GM12872 (cell line): Measurements from ENCODE around the gene RAB44.

Experiments
- TF ChIP-seq, protein P1 (sequence below): IDR thresholded peaks from 3 replicates; pipeline ENCODE4 v1.5.1; 2011; ENCODE audit warnings: low read depth, mild to moderate bottlenecking, low read length, moderate library complexity; ENCODE audit not compliant: insufficient read depth

RAB44 gene

DNA sequence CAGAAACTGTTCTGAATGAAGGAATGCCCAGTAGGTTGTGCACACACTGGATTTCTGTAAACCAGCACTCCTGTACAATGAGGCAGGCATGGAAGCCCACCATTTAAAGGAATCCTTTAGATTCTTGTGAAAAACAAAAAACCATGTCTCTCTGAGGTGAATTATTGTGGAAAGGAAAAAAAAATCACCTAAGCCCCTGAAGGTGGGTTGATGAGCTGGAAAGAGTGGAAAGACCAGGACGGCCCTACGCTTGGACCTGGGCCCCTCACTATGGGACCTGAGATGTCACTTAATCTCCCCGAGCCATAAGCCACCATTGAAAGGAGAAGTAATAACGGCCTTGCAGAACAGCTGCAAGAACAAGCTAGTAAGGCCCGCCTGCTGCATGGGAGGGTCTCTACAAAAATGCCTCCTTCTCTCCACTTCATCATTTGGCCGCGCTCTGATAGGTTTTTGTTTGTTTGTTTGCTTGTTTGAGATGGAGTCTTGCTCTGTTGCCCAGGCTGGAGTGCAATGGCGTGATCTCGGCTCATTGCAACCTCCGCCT is 68.8 kb downstream of the RAB44 start:
- TF ChIP-seq, protein P1, sequence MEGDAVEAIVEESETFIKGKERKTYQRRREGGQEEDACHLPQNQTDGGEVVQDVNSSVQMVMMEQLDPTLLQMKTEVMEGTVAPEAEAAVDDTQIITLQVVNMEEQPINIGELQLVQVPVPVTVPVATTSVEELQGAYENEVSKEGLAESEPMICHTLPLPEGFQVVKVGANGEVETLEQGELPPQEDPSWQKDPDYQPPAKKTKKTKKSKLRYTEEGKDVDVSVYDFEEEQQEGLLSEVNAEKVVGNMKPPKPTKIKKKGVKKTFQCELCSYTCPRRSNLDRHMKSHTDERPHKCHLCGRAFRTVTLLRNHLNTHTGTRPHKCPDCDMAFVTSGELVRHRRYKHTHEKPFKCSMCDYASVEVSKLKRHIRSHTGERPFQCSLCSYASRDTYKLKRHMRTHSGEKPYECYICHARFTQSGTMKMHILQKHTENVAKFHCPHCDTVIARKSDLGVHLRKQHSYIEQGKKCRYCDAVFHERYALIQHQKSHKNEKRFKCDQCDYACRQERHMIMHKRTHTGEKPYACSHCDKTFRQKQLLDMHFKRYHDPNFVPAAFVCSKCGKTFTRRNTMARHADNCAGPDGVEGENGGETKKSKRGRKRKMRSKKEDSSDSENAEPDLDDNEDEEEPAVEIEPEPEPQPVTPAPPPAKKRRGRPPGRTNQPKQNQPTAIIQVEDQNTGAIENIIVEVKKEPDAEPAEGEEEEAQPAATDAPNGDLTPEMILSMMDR, result no peak

DNA sequence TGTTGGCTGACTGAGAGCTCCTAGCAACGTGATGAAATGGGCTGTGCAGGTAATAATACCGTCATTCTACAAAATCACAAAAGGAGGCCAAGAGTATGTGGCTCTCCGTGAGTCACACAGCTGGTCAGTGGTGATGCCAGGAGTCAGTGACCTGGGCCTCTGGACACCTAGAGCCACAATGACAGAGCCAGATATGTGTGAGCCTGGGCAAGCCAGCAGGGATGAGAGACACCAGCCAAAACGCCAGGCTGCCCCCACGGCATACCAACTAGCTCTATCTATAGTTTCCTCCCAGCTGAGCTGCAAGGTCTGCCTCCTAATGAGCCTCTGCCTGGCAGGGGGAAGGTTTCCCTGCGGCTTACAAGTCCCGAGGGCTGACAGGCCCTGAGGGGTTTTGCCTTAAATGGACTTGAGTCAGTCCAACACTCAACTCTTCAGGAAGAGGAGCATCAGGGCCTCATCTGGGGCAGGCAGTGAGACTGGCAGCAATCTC is 71.6 kb downstream of the RAB44 start:
- TF ChIP-seq, protein P1, result no peak

DNA sequence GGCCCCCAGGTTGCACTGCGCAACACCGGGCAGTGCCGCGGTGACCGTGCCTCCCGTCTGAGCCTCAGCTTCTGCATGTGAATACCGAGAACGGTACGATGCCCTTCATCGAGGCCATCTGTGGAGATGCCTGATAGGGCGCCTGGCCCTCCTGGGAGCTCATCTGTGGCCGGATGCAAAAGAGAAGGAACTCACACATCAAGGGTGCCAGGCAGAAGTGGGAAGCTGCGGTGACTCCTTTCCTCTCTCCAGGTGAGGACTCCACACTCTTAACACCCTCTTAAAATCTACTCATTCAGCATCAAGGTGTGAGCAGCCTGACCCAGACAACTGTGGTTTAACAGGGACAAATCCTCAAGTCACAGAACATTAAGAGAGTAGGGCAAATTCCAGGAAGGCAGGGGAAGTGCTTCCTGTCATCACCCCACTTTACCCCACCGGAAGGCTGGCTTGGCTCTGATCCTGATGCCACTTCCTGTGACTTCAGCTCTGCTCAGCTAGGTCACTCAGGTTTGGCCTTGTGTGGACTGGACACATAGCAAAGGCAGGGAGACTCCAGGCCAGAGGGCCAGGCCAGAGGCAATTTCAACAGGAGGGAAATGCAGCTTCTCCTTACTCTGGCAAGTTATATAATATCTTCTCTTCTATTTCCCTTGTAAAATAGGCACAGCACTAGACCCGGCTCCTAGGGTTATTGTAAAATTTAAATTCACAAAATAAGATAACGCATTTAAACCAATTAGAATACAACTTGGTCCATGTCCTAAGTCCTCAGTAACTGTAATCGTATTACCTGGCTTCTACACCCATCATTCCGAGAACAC is 72.3 kb downstream of the RAB44 start:
- TF ChIP-seq, protein P1, result no peak

DNA sequence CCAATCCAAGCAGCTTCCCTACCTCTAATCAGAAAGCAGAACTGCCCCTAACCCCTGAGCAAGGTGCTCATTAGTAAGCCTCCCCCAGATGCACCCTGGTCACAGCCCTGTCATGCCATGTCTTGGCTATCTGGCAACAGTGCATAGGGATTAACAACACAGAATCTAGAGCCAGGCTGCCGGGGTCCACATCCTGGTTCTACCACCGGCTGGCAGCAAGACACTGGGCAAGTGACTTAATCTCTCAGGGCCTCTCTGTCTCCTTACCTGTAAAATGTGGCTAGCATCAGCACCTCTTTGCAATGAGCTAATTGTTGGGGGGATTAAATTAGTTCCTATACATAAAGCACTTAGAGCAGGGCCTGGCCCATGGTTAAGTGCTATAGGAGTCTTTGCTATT is 73.5 kb downstream of the RAB44 start:
- TF ChIP-seq, protein P1, result no peak

DNA sequence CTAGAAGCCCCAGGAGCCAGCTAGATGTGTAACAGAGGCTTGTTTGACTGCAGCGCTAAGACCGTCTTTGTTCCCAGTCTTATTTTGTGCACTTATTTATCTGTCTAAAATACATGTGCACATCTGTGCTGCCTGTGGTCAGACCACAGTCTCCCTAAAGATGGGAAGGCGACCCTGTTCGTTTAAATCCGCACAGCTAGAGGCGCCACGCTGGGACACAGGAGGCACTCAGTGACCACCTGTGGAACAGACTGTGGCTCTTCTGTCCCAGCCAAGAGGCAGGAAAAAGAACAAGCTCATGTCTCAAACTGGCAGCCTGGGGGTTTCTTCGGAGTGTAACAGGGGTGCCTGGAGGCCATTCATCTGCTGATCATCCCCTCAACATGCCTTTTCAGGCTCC is 74.8 kb downstream of the RAB44 start:
- TF ChIP-seq, protein P1, result no peak

DNA sequence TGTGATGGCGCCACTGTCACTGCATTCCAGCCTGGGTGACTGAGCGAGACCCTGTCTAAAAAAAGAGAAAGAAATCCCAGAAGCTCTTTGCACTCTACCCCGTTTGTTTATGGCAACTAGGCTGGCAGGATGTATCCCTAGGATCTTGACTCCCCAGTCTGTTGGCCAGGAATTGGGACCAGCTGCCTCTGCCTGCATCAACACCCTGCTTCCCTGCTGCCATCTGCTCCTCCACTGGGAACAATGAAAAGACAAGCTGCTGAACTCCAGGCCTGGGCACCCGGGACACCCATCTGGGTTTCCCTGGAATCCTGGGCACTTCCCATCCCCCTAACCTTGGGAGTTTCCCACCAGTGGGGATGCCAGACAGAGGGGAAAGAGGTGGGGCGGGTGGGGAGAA is 76.7 kb downstream of the RAB44 start:
- TF ChIP-seq, protein P1, result no peak

DNA sequence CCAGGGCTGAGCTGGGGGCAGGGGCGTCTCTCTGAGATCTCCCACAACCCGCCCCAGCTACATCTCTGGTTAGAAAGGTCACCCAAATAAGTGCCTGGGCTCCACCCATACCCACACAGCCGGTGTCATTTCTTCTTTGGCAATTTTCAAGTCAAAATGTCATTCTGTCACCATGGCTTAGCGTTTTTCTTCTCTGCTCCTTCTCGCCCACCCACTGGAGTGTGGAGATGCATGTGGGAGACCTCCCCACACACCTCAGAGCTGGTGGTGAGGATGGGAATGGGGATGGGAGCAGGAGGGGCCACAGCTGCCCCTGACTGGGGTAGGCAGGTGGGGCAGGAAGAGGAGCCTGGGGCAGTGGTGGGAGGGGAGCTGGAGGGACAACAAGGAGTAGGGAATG is 78.5 kb downstream of the RAB44 start:
- TF ChIP-seq, protein P1, result no peak
